HepG2 (cell line): ENCODE measurements around the gene KAT2A. TPM values are rescaled to one million over a fixed set of nuclear protein-coding genes. Genes with fewer than 3 reads are reported as not detected.

Source experiments
- ATAC-seq: fragments of 200-7000 bp; cut with Tn5 transposase; 3 replicates; pipeline ENCODE4 v1.9.1; 2020; ENCODE audit warnings: mild to moderate bottlenecking, moderate library complexity
- BruUV-seq: library from RNA; stranded (reverse); fragments of 400-500 nt; replicated peaks from 2 replicates; lab custom pipeline; 2021; lab: Mats Ljungman, UMichigan
- CTCF ChIA-PET: fragments of 300-600 bp; formaldehyde crosslinking; extraction: SDS; loops from one replicate; lab custom pipeline; 2021; ENCODE audit warnings: low total read pairs, inconsistent platforms, low intra/inter-chr PET ratio; lab: Yijun Ruan, JAX
- POLR2A ChIA-PET: fragments of 350-600 bp; sonication (Branson Sonifier 250); formaldehyde crosslinking; loops from one replicate; lab custom pipeline; 2020; ENCODE audit warnings: antibody characterized with exemption, inconsistent platforms; lab: Yijun Ruan, JAX
- DNase-seq: peaks from one replicate; pipeline ENCODE4 v3.0.0-alpha.2; 2015; ENCODE audit warnings: low spot score
- FAIRE-seq: peaks from 3 replicates; lab custom pipeline; 2011; peaks lifted over from hg19 to GRCh38; lab: Jason Lieb, UNC
- H2AFZ ChIP-seq: one replicate; pipeline ENCODE4 v1.6.1; 2011; ENCODE audit warnings: low read length, inconsistent platforms
- H3K27ac ChIP-seq: fragments of 300-600 bp; 3 replicates; pipeline ENCODE4 v1.8.0; 2011; ENCODE audit warnings: mixed run types, mild to moderate bottlenecking, mixed read lengths, low read length, inconsistent platforms; ENCODE audit not compliant: insufficient read depth; ENCODE audit errors: extremely low read length
- H3K27me3 ChIP-seq, 2 experiments: fragments of 200-600 bp in 1 of 2; 2 replicates in 1 of 2; 3 replicates in 1 of 2; pipeline versions ENCODE4 v1.6.0 to v1.8.0; 2011; ENCODE audit warnings: low read length in 2 of 2, mild to moderate bottlenecking in 2 of 2, moderate library complexity in 2 of 2, inconsistent platforms in 1 of 2; ENCODE audit not compliant: insufficient read depth in 2 of 2, control insufficient read depth in 1 of 2
- H3K36me3 ChIP-seq, 2 experiments: fragments of 200-600 bp in 1 of 2; replicated peaks in 1 of 2; 2 replicates in 1 of 2; 3 replicates in 1 of 2; pipeline versions ENCODE4 v1.5.1 to v1.8.0; 2011; ENCODE audit warnings: low read length in 2 of 2, inconsistent platforms in 1 of 2; ENCODE audit not compliant: insufficient read depth in 2 of 2, control insufficient read depth in 1 of 2
- H3K4me1 ChIP-seq: 2 replicates; pipeline ENCODE4 v1.5.1; 2012; ENCODE audit warnings: low read length, inconsistent platforms; ENCODE audit not compliant: insufficient read depth
- H3K4me2 ChIP-seq: 2 replicates; pipeline ENCODE4 v1.6.0; 2011; ENCODE audit warnings: low read depth, low read length, inconsistent platforms
- H3K4me3 ChIP-seq, 3 experiments: fragments of 200-600 bp in 1 of 3; sonication (generic), shearing (Covaris generic) in 1 of 3; replicated peaks in 1 of 3; 2 replicates each; pipeline ENCODE4 v1.5.1; 2011 to 2016; ENCODE audit warnings: low read length in 3 of 3, inconsistent platforms in 2 of 3, low read depth in 2 of 3, mild to moderate bottlenecking in 2 of 3, control low read depth in 1 of 3, mixed read lengths in 1 of 3; ENCODE audit not compliant: insufficient read depth in 1 of 3
- H3K79me2 ChIP-seq: one replicate; pipeline ENCODE4 v1.6.1; 2011; ENCODE audit warnings: low read length, inconsistent platforms; ENCODE audit not compliant: insufficient read depth
- H3K9ac ChIP-seq: 2 replicates; pipeline ENCODE4 v1.6.0; 2011; ENCODE audit warnings: mild to moderate bottlenecking, low read depth, low read length, inconsistent platforms; ENCODE audit not compliant: insufficient read depth
- H3K9me3 ChIP-seq: 2 replicates; pipeline ENCODE4 v1.5.1; 2012; ENCODE audit warnings: mild to moderate bottlenecking, low read length
- H4K20me1 ChIP-seq: 2 replicates; pipeline ENCODE4 v1.6.0; 2011; ENCODE audit warnings: inconsistent platforms, mild to moderate bottlenecking, low read length, moderate library complexity; ENCODE audit not compliant: insufficient read depth
- AGO1 ChIP-seq: fragments of 200-400 bp; formaldehyde crosslinking; IDR thresholded peaks from 2 replicates; pipeline ENCODE4 v1.6.1; 2017; ENCODE audit warnings: mild to moderate bottlenecking, low read depth, low read length, moderate library complexity; ENCODE audit not compliant: poor library complexity, severe bottlenecking
- CEBPB ChIP-seq: IDR thresholded peaks from 2 replicates; pipeline ENCODE4 v1.6.1; 2011; ENCODE audit warnings: low read depth, low read length, improper control_type of control experiment, borderline replicate concordance
- CEBPG ChIP-seq: IDR thresholded peaks from 2 replicates; pipeline ENCODE4 v1.6.1; 2016
- HNF4A ChIP-seq: sonication (generic); formaldehyde crosslinking; IDR thresholded peaks from 2 replicates; pipeline ENCODE4 v1.4.0; 2020; ENCODE audit warnings: missing genetic modification reagents
- HOXD1 ChIP-seq: sonication (generic); formaldehyde crosslinking; IDR thresholded peaks from 2 replicates; pipeline ENCODE4 v1.5.0; 2020; ENCODE audit warnings: missing genetic modification reagents
- MXD4 ChIP-seq: IDR thresholded peaks from 2 replicates; pipeline ENCODE4 v1.6.1; 2016; ENCODE audit warnings: mild to moderate bottlenecking, missing biosample characterization, missing genetic modification reagents
- NR2F1 ChIP-seq, 2 experiments: fragments of 450-650 bp in 1 of 2; formaldehyde crosslinking in 1 of 2; IDR thresholded peaks; 2 replicates each; pipeline versions ENCODE4 v1.5.0 to v1.6.1; 2016 to 2020; ENCODE audit warnings: mild to moderate bottlenecking in 1 of 2, missing compliant biosample characterization in 1 of 2, missing genetic modification reagents in 1 of 2, moderate library complexity in 1 of 2
- PPARG ChIP-seq: conservative IDR thresholded peaks from 2 replicates; pipeline ENCODE4 v1.6.1; 2016; ENCODE audit warnings: missing biosample characterization, missing genetic modification reagents
- SAP130 ChIP-seq: IDR thresholded peaks from 2 replicates; pipeline ENCODE4 v1.6.1; 2016; ENCODE audit warnings: low read depth
- SMARCC2 ChIP-seq: fragments of 450-650 bp; IDR thresholded peaks from 2 replicates; pipeline ENCODE4 v1.6.1; 2017; ENCODE audit warnings: antibody characterized with exemption, mild to moderate bottlenecking
- ZNF446 ChIP-seq: sonication (generic); formaldehyde crosslinking; IDR thresholded peaks from 2 replicates; pipeline ENCODE4 v1.5.0; 2020; ENCODE audit warnings: mild to moderate bottlenecking, missing genetic modification reagents
- ZNF501 ChIP-seq: sonication (generic); formaldehyde crosslinking; IDR thresholded peaks from 2 replicates; pipeline ENCODE4 v1.5.1; 2020; ENCODE audit warnings: mild to moderate bottlenecking, moderate library complexity, missing genetic modification reagents
- ZNF629 ChIP-seq: sonication (generic); formaldehyde crosslinking; conservative IDR thresholded peaks from 2 replicates; pipeline ENCODE4 v1.5.0; 2020; ENCODE audit warnings: missing genetic modification reagents
- ZNF652 ChIP-seq: IDR thresholded peaks from 2 replicates; pipeline ENCODE4 v1.6.1; 2016; ENCODE audit warnings: low read depth, borderline replicate concordance
- ZNF660 ChIP-seq: sonication (generic); formaldehyde crosslinking; IDR thresholded peaks from 2 replicates; pipeline ENCODE4 v1.5.1; 2020; ENCODE audit warnings: mild to moderate bottlenecking, low read depth, missing genetic modification reagents, borderline replicate concordance
- ZNF775 ChIP-seq: sonication (generic); formaldehyde crosslinking; IDR thresholded peaks from 2 replicates; pipeline ENCODE4 v1.4.0; 2020; ENCODE audit warnings: missing genetic modification reagents, mild to moderate bottlenecking, moderate library complexity, borderline replicate concordance
- WGBS: methylation state at CpG from one replicate; pipeline ENCODE4 v1.1.6; 2017; ENCODE audit warnings: low lambda C conversion rate; 5-methylcytosine and 5-hydroxymethylcytosine counted together
- in situ Hi-C: cut with HindIII; loops from 2 replicates; pipeline ENCODE4 v1.10.0; 2017; ENCODE audit warnings: low pct_unique_long_range_greater_than_20kb; ENCODE audit not compliant: extremely low pct_ligation_motif_present
- intact Hi-C: fragments of 100-400 bp; cut with micrococcal nuclease; formaldehyde crosslinking; loops from one replicate; pipeline ENCODE4 v1.10.0; 2022; ENCODE audit not compliant: unreplicated experiment
- polyA plus RNA-seq, 8 experiments: library from polyadenylated mRNA; depleted of rRNA in 3 of 8; stranded (reverse) in 7 of 8; unstranded in 1 of 8; fragments of >200 nt; fragmentation: Illumina TruSeq in 4 of 8; extraction: Trizol in 4 of 8; gene quantifications; 2 replicates each; pipeline versions ENCODE4 v1.2.1 to v1.2.3, GENCODE V29; 2011 to 2016; ENCODE audit warnings: low read depth in 4 of 8, missing spikeins in 1 of 8, mixed read lengths in 1 of 8; ENCODE audit not compliant: insufficient read depth in 1 of 8
- total RNA-seq, 5 experiments: library from RNA; depleted of rRNA; stranded (reverse); fragments of >200 nt; fragmentation: Illumina TruSeq; extraction: Trizol; gene quantifications; 2 replicates each; pipeline ENCODE4 v1.2.3, GENCODE V29; 2016; ENCODE audit warnings: low read depth in 1 of 5
- TF ChIP-seq, protein P1 (sequence below): sonication (generic); formaldehyde crosslinking; IDR thresholded peaks from 2 replicates; pipeline ENCODE4 v1.5.0; 2020; ENCODE audit warnings: missing genetic modification reagents
- TF ChIP-seq, protein P2 (sequence below): sonication (generic); formaldehyde crosslinking; IDR thresholded peaks from 2 replicates; pipeline ENCODE4 v1.5.0; 2020; ENCODE audit warnings: mild to moderate bottlenecking, missing genetic modification reagents

Gene KAT2A
- total and polyA plus RNA-seq, 2 of the 13 experiments (the other 11 are each of a cell fraction or from before 2014, with no cell fraction given) = 29.1 to 90.4 TPM

DNA sequence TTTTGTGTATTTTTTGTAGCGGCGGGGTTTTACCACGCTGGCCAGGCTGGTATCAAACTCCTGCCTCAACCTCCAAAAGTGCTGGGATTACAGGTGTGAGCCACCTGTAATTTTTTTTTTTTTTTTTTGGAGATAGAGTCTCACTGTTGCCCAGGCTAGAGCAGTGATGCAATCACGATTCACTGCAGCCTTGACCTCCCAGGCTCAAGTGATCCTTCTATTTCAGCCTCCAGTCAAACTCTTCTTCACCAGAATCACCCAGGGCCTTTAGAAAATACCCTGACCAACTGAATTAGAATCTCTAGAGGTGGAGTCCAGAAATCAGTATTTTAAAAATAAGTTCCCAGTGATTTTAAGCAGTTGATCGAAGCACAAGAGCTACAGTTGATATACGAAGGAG, 14.0 kb upstream of the KAT2A start:
- POLR2A ChIA-PET = interaction anchor here (0.9 to 1.8 kb wide), 6 partner anchors 10 to 48 kb away, joined by 3 to 14 read pairs (median 7); partner anchors contain the start of genes KAT2A and KCNH4

GRCh38 chr17:42133461-42134041, 12.4 kb upstream of the KAT2A start:
- POLR2A ChIA-PET = interaction anchor here (1.0 to 1.4 kb wide), 3 partner anchors 9 to 21 kb away, joined by 3 to 5 read pairs (median 3); partner anchors contain the start of gene KAT2A
- Histone ChIP-seq H4K20me1 (peaks cover 3% of the 10 kb centered on the region), H3K27ac (no peak overlapping the region), H3K9ac (no peak overlapping the region), H3K4me1 (peaks cover 48% of the 10 kb centered on the region), H3K9me3 (no peaks in the 10 kb centered on the region), H3K36me3 (peaks cover 24 to 63% of the 10 kb centered on the region in 2 experiments), H3K4me3 (no peak overlapping the region), H3K4me2 (no peak overlapping the region), H3K79me2 (peaks cover 60% of the 10 kb centered on the region), H2AFZ (no peak overlapping the region), H3K27me3 (no peaks in the 10 kb centered on the region)
- CTCF ChIA-PET = no interaction called here
- FAIRE-seq (no peak), ATAC-seq (no peak), DNase-seq (no peak)
- intact Hi-C loops = no loop called here
- in situ Hi-C loops = no loop called here
- WGBS = 87% methylated on average over 3 of the region's 4 CpGs
- BruUV-seq = no TSS peak
- TF ChIP-seq ZNF629 (CRISPR knock-in tag) = peak; percentile 83
- no peak for TF ChIP-seq HOXD1
- no peak for TF ChIP-seq SMARCC2
- no peak for TF ChIP-seq HNF4A (CRISPR knock-in tag)
- peak; percentile 25; the same call in 1 of the 2 replicates for TF ChIP-seq SAP130 (CRISPR knock-in tag)
- TF ChIP-seq ZNF652 = peak; percentile 84
- TF ChIP-seq ZNF775 = no peak
- TF ChIP-seq ZNF446 (CRISPR knock-in tag) = no peak
- no peak for TF ChIP-seq PPARG (CRISPR knock-in tag)
- TF ChIP-seq, protein P1, sequence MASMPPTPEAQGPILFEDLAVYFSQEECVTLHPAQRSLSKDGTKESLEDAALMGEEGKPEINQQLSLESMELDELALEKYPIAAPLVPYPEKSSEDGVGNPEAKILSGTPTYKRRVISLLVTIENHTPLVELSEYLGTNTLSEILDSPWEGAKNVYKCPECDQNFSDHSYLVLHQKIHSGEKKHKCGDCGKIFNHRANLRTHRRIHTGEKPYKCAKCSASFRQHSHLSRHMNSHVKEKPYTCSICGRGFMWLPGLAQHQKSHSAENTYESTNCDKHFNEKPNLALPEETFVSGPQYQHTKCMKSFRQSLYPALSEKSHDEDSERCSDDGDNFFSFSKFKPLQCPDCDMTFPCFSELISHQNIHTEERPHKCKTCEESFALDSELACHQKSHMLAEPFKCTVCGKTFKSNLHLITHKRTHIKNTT (CRISPR knock-in tag) = no peak
- TF ChIP-seq AGO1 = no peak
- TF ChIP-seq ZNF660 (CRISPR knock-in tag) = no peak

More for the DNA sequence above, 14.0 kb upstream of the KAT2A start:
- H3K4me3 ChIP-seq = no peak overlapping the region
- BruUV-seq = no TSS peak
- peaks cover 76% of the 10 kb centered on the region for H3K79me2 ChIP-seq
- no peaks in the 10 kb centered on the region for H3K9me3 ChIP-seq
- peaks cover 3% of the 10 kb centered on the region for H4K20me1 ChIP-seq
- H3K27ac ChIP-seq = peak overlapping the region; percentile 56
- H3K36me3 ChIP-seq = peaks cover 8 to 54% of the 10 kb centered on the region in 2 experiments
- DNase-seq (no peak), ATAC-seq (no peak), FAIRE-seq (no peak)
- H3K4me1 ChIP-seq = peaks cover 51% of the 10 kb centered on the region
- no peak overlapping the region for H2AFZ ChIP-seq
- intact Hi-C loops = no loop called here
- H3K27me3 ChIP-seq = no peaks in the 10 kb centered on the region
- 91% methylated on average over 6 of the region's 6 CpGs for WGBS
- peak overlapping the region; percentile 26 for H3K4me2 ChIP-seq
- CTCF ChIA-PET = no interaction called here
- peak overlapping the region; percentile 16; the same call in 1 of the 2 replicates for H3K9ac ChIP-seq
- TF ChIP-seq ZNF501 (no peak), NR2F1 (CRISPR knock-in tag; IDR thresholded peaks at IDR 0.05) (0 out of 4 replicates have a peak, but pooled peaks of 1 of the 2 experiments have one; percentile 13), CEBPG (CRISPR knock-in tag) (peak; percentile 44; the same call in 1 of the 2 replicates), CEBPB (peak; percentile 62), MXD4 (CRISPR knock-in tag) (no peak)
- TF ChIP-seq, protein P2, sequence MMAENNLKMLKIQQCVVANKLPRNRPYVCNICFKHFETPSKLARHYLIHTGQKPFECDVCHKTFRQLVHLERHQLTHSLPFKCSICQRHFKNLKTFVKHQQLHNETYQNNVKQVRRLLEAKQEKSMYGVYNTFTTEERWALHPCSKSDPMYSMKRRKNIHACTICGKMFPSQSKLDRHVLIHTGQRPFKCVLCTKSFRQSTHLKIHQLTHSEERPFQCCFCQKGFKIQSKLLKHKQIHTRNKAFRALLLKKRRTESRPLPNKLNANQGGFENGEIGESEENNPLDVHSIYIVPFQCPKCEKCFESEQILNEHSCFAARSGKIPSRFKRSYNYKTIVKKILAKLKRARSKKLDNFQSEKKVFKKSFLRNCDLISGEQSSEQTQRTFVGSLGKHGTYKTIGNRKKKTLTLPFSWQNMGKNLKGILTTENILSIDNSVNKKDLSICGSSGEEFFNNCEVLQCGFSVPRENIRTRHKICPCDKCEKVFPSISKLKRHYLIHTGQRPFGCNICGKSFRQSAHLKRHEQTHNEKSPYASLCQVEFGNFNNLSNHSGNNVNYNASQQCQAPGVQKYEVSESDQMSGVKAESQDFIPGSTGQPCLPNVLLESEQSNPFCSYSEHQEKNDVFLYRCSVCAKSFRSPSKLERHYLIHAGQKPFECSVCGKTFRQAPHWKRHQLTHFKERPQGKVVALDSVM (CRISPR knock-in tag) = peak; percentile 71; the same call in 1 of the 2 replicates
- in situ Hi-C loops = no loop called here
